GM18499 (cell line): ENCODE data around the gene DOCK10.

ENCODE experiments used
- ATAC-seq: cut with Tn5 transposase; IDR thresholded peaks from one replicate; pipeline ENCODE4 v1.9.1; 2021; ENCODE audit warnings: moderate number of reproducible peaks; ENCODE audit not compliant: insufficient read depth, unreplicated experiment

The DOCK10 gene

DNA sequence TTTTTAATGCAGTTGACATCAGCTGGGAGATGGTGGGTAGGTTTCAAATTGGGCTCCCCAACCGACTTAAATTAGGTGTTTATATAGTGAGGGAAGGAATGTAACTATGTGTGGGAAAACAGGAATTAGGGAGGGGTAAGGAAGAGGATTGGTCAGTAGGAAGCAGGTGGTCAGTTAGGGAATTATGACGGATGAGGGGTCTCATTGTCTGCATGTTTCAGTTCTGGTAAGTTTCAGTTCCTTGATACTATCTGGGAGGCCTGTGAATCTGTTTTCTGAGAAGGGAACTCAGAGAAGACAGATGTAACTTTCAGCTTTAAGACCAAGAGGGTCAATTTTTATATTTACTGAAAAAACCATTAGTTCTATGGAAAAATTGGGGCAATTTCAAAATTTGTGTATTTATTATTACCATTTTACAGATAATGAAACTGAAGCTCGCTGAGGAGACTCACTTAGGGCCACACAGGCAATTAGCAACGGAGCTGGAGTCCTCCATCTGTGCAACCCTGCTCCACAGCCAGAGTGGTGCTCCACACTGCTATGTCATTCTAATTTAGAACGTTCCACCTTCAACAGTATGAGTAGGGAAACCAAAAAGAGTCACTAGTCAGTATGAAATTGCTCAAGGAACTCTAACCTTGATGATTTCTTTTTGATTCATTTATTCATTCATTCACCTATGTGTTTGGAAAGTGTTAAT, 290.1 kb downstream of the DOCK10 start:
- ATAC-seq, result no peak

DNA sequence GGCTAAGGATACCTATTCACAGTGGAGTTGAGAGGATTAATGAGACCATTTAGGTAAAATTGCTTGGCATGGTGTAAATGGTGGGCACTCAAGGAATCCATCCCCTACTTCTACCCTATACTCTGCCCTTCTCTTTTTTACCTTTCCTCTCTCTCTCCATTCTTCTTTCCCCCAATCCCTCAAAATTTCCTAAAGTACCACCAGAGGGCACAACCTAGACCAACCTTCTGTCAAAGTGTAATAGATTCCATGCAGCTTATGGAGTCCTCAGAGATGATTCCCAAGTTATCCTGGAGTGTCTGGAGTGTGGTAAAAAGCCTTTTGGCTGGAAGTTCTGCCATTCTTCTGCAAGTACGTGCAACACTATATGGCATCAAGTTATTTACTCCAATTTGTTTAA, 293.1 kb downstream of the DOCK10 start:
- ATAC-seq, result no peak

DNA sequence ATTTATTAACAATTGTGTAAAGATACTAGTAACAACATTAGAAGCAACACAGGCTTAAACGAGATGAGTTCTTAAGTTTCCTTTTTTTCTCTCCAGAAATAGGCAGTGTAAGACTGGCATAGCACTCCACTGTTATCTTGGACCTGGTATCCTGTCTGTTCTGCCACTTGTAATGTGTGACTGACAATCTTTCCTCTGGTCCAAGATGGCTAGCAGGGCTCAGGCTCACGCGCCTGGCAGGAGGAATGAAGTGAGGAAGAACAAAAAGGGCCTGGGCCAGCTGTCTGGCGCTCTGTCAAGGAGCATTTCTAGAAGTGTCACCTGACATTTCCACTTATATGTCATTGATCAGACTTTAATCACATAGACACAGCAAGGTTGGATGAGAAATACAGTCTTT, 294.5 kb downstream of the DOCK10 start:
- ATAC-seq, result no peak

DNA sequence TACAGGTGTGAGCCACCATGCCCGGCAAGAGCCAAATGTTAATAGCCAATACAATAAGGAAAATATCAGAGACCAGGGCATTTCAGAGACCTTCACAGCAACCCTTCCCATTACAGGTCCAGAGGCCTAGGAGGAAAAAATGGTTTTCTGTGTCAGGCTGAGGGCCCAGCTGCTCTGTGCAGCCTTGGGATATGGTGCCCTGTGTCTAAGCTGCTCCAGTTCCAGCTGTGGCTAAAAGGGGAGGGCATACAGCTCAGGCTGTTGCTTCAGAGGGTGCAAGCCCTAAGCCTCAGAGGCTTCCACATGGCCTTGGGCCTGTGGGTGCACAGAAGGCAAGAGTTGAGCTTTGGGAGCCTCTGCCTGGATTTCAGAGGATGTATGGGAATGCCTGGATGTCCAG, 306.0 kb downstream of the DOCK10 start:
- ATAC-seq, result no peak

DNA sequence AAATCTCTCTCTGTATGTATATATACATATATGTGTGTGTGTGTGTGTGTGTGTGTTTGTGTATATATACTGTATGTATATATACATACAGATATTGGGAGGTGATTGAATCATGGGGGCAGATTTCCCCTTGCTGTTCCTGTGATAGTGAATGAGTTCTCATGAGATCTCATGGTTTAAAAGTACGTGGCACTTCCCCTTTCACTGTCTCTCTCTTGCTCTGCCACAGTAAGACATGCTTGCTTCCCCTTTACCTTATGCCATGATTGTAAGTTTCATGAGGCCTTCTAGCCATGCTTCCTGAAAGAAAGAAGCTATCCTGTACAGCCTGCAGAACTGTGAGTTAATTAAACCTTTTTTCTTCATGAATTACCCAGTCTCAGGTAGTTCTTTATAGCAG, 307.3 kb downstream of the DOCK10 start:
- no peak for ATAC-seq

DNA sequence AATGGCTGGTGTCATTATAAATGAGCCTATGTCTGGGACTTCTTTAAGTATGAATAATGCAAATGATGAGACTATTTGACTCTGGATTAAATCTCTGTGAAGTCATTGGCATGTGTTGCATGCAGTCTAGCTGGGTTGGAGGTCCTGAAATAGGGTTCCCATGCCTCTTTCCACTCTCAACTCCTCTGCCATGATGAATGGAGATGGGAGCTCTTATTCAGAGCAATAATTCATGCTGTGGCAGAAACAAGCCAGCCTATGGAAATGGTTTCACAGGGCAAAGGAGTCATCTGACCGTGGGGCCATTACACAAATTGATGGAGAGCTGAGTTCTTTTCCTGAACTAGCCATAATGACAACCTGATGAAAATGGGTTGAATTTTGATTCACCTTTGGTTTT, 310.6 kb downstream of the DOCK10 start:
- no peak for ATAC-seq

DNA sequence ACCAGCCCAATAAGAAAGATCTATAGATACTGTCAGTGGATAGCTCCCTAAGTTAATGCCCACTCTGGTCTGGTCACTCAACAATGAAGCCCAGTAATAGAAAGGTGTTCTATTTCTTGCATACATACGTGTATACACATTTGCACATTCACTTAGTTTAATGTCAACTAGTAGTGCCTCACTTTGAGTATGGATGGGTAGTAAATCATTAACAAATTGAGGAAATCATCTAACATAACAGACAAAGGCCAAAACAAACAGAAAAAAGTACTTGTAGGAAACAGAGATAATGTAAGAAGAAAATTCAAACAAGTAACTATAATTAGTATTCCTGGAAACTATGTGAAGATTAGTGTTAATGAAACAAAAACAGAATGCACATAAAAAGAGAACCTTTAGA, 312.8 kb downstream of the DOCK10 start:
- no peak for ATAC-seq

DNA sequence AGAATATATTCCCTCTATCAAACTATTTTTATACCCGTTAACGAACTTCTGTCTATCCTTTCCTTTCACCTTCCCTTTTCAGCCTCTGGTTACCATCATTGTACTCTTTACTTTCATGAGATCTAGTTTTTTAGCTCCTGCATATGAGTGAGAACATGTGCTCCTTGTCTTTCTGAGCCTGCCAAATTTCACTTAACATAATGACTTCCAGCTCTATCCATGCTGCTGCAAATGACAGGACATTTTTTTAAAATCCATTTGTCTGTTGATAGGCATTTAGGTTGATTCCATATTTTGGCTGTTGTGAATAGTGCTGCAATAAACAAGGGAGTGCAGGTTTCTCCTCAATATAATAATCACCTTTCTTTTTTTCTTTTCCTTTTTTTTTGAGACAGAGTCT, 317.9 kb downstream of the DOCK10 start:
- ATAC-seq, result no peak

DNA sequence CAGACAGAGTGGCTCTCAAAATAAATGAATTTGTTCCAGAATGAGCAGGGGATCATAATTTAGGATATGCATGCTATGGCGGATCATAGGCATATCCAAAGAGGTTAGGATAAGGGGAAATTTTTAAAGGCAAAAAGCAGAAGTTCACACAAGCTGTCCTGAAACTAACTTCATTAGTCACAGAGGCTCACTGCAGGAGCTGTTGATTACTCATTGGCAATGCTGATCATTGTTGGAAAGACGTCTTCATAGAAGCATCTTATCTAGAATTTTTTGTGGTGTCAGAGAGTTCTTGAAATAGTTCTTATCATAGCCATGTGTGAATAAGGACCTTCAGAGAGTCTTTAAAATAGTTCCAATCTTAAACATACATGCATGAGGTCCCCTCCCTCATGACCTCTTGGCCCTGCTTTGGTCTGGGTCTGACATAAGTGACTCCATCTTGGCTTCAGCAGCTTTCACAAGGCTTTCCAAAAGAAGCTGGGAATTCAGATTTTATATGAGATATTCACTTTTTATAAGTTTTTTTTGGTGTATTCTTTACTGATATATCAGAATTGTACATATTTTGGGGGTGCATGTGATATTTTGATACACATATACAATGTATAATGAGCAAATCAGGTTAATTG, 318.6 kb downstream of the DOCK10 start:
- ATAC-seq, result peak; percentile 91

DNA sequence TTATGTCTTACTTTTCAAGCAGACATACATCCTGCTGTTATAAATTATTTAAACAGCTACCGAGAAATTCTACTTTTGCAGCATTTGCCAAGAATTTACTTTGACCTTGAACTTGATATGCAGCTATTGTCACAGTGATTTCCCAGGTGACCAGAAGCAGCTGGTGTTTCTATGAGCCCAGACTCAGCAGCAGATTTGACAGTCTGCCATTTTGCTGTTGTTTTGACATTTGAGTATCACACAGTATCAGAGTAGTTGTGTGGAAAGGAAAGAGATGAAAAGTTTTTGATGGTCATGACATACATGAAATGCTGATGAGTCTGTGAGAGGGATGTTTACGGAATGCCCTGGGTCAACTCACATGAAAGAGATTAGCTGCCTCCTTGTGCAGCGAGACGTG, 319.5 kb downstream of the DOCK10 start:
- no peak for ATAC-seq

DNA sequence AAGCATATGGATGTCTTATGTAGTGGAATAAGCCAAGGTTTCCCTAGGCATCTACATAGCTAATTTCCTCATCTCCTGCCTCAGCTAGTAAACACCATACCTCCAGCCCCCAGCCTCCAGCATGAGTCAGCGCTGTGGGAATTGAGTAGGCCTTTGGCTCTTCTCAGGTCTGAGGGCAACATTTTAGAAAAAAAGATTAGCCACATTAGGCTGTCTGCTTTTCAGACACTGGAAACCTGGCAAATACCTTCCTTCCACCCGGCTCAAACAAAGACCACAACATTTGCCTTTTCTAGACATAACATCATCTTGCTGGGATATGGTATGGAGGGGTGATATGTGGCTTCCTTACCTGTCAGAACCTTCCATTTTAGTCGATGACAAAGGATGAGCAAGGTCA, 320.0 kb downstream of the DOCK10 start:
- no peak for ATAC-seq

DNA sequence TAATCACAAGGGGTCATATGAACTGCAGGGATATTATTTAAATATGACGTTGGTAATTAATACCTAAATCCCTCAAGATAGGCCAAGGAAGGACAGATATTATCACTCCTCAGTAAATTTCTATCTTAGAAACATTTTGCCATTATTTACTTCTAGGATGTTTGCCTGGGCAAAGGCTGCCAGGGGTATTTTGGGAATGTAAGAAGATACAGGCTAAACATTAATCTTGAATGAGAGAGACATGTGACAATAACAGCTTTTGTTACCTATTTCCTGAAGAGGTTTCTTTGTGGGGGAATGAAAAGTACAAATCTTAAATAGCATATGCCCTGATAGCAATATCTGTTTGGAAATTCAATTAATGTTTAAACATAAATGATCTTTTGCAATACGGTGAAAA, 325.3 kb downstream of the DOCK10 start:
- ATAC-seq, result no peak

DNA sequence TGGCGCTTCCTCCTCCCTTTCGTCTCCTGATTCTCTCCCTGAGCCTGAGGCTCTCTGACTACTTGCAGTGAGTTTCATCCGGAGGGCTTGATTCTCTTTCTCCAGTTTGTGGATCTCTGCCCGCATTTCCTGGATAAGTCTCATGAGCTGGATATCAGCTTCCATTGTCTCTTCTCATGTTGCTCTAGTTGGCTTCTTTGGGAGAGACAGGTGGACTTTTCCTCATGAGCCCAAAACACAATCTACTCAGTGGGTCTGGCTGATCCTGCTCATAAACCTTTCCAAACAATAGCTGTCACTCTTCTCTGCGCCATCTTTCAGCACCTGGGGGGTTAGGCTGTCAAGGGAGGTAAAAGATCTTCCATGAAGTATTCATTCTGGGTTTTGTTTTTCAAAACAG, 326.1 kb downstream of the DOCK10 start, which contains the start of gene CCDC195:
Gene CCDC195, minus strand, starts transcription at position 165 of the 400 bp plus-strand sequence. Its CDS starts 0 bp downstream, at position 165.
- ATAC-seq, result no peak
